ENCODE data around the gene CANT1.

The CANT1 gene

DNA sequence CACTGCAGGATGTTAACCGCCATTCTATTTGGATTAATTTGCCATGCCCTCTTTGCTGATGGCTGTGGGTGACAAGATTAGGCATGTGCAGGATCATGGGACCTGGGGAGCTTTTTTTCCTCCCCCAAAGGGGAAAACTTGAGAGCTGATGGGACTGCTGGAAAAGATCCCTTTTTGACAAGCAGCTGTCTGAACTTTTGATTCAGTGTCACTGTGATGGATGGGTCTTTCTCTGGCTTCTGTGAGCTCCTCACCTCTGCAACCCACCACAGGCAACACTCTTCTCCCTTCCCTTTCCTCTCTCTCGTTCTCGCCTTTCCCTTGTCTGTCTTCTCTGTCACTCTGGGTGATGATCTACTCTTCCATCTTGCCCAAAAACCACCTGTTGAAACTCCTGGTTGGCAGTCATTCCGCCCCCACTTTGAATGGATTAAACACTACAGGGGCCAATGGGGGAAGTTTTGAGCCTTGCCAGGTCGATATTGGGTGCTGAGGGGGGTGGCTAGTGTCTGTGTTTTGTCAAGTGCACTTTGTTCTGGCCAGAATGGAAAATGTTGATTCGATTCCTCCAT is 3.1 kb upstream of the CANT1 start:
- intact Hi-C loops (cut with DNase I; ENCODE audit: low total_unique reads): no loop called here
- Histone ChIP-seq H3K9me3 (no peaks in the 10 kb centered on the region), H3K36me3 (peaks cover 0 to 4% (median 0%) of the 10 kb centered on the region in 3 donors), H3K4me1 (peaks cover 0 to 24% (median 18%) of the 10 kb centered on the region in 4 donors), H3K4me3 (no peak overlapping the region), H3K27ac (no peak overlapping the region), H3K27me3 (no peaks in the 10 kb centered on the region)
- DNase-seq: peak in 1 of 2 donors; percentile 9
- TF ChIP-seq, protein P1, sequence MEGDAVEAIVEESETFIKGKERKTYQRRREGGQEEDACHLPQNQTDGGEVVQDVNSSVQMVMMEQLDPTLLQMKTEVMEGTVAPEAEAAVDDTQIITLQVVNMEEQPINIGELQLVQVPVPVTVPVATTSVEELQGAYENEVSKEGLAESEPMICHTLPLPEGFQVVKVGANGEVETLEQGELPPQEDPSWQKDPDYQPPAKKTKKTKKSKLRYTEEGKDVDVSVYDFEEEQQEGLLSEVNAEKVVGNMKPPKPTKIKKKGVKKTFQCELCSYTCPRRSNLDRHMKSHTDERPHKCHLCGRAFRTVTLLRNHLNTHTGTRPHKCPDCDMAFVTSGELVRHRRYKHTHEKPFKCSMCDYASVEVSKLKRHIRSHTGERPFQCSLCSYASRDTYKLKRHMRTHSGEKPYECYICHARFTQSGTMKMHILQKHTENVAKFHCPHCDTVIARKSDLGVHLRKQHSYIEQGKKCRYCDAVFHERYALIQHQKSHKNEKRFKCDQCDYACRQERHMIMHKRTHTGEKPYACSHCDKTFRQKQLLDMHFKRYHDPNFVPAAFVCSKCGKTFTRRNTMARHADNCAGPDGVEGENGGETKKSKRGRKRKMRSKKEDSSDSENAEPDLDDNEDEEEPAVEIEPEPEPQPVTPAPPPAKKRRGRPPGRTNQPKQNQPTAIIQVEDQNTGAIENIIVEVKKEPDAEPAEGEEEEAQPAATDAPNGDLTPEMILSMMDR (IDR thresholded peaks at IDR 0.05): no peak

DNA sequence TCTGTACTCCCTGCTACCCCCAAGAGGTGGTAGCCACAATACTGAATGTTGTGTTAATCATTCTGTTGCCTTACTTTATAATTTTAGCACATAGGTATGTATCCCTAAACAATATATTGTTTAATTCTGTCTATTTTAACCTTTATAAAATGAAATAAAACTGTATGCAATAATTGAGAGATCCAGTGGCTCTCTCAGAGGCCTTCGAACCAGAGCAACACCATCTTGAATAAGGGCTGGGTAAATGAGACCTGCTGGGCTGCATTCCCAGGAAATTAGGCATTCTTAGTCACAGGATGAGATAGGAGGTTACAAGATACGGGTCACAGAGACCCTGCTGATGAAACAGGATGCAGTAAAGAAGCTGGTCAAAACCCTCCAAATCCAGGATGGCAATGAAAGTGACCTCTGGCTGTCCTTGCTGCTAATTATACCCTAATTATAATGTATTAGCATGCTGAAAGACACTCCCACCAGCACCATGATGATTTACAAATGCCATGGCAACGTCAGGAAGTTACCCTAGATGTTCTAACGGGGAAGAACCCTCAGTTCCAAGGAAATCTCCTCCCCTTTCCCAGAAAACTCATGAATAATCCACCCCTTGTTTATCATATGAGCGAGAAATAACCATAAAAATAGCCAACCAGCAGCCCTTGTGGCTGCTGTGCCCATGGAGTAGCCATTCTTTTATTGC is 2.0 kb upstream of the CANT1 start:
- intact Hi-C loops (cut with DNase I; ENCODE audit: low total_unique reads): no loop called here
- Histone ChIP-seq H3K4me1 (peaks cover 0 to 34% (median 26%) of the 10 kb centered on the region in 4 donors), H3K27ac (no peak overlapping the region), H3K36me3 (peaks cover 0 to 5% (median 0%) of the 10 kb centered on the region in 3 donors), H3K9me3 (no peaks in the 10 kb centered on the region), H3K4me3 (no peak overlapping the region), H3K27me3 (no peaks in the 10 kb centered on the region)
- TF ChIP-seq, protein P1 (IDR thresholded peaks at IDR 0.05): no peak
- DNase-seq: no peak

GRCh38 chr17:79010304-79010646 is 711 bp upstream of the CANT1 start:
- intact Hi-C loops (cut with DNase I; ENCODE audit: low total_unique reads): no loop called here
- Histone ChIP-seq H3K27ac (peak overlapping the region; percentile 92 to 96), H3K4me3 (peak overlapping the region; percentile 85 to 99), H3K36me3 (peaks cover 0 to 5% (median 0%) of the 10 kb centered on the region in 3 donors), H3K4me1 (peaks cover 0 to 47% (median 36%) of the 10 kb centered on the region in 4 donors), H3K27me3 (no peaks in the 10 kb centered on the region), H3K9me3 (no peaks in the 10 kb centered on the region)
- DNase-seq: peak in 1 of 2 donors; percentile 62
- TF ChIP-seq, protein P1 (IDR thresholded peaks at IDR 0.05): no peak

GRCh38 chr17:79008666-79009387 is 737 bp downstream of the CANT1 start:
- peak overlapping the region; percentile 92 to 96 for H3K27ac ChIP-seq
- H3K9me3 ChIP-seq: no peaks in the 10 kb centered on the region
- DNase-seq: peak; percentile 18 to 58
- no peaks in the 10 kb centered on the region for H3K27me3 ChIP-seq
- TF ChIP-seq, protein P1 (IDR thresholded peaks at IDR 0.05): no peak
- H3K4me1 ChIP-seq: peaks cover 0 to 49% (median 37%) of the 10 kb centered on the region in 4 donors
- peaks cover 0 to 5% (median 0%) of the 10 kb centered on the region in 3 donors for H3K36me3 ChIP-seq
- peak overlapping the region; percentile 85 to 99 for H3K4me3 ChIP-seq
- intact Hi-C loops (cut with DNase I; ENCODE audit: low total_unique reads): loop anchor here (5.0 kb wide), 1 partner anchor 388 kb away; no protein-coding TSS in a partner anchor

GRCh38 chr17:79007504-79008381 is 1.8 kb downstream of the CANT1 start:
- TF ChIP-seq, protein P1 (IDR thresholded peaks at IDR 0.05): no peak
- H3K4me1 ChIP-seq: peaks cover 0 to 54% (median 41%) of the 10 kb centered on the region in 4 donors
- H3K4me3 ChIP-seq: no peak overlapping the region
- intact Hi-C loops (cut with DNase I; ENCODE audit: low total_unique reads): loop anchor here (5.0 kb wide), 1 partner anchor 390 kb away; no protein-coding TSS in a partner anchor
- no peaks in the 10 kb centered on the region for H3K27me3 ChIP-seq
- peak in 1 of 2 donors; percentile 50 for DNase-seq
- peak overlapping the region in 1 of 2 donors; percentile 92 for H3K27ac ChIP-seq
- H3K9me3 ChIP-seq: no peaks in the 10 kb centered on the region
- peaks cover 0 to 8% (median 0%) of the 10 kb centered on the region in 3 donors for H3K36me3 ChIP-seq
